DMS153 treated with DMSO at 0.1 percent for 48 hours (cell line): ENCODE results near the gene RAD51B.

Source experiments
- DNase-seq: peaks from one replicate; lab custom pipeline; 2025; ENCODE audit not compliant: unreplicated experiment; lab: John Stamatoyannopoulos, UW

RAD51B gene

GRCh38 chr14:68576031-68576430, 756.5 kb downstream of the RAD51B start:
- DNase-seq = no peak

GRCh38 chr14:68576496-68577244, 757.1 kb downstream of the RAD51B start:
- DNase-seq = no peak

GRCh38 chr14:68577802-68578541, 758.4 kb downstream of the RAD51B start:
- DNase-seq = no peak

- no peak for DNase-seq
Measured at GRCh38 chr14:68578597-68578996, 759.0 kb downstream of the RAD51B start.

GRCh38 chr14:68580096-68580645, 760.6 kb downstream of the RAD51B start:
- DNase-seq = no peak

- no peak for DNase-seq
Measured at GRCh38 chr14:68580671-68581070, 761.1 kb downstream of the RAD51B start.

GRCh38 chr14:68583548-68584280, 764.1 kb downstream of the RAD51B start:
- DNase-seq = no peak

GRCh38 chr14:68584786-68585185, 765.2 kb downstream of the RAD51B start:
- DNase-seq = no peak

GRCh38 chr14:68585690-68586089, 766.1 kb downstream of the RAD51B start:
- no peak for DNase-seq

GRCh38 chr14:68586896-68587751, 767.5 kb downstream of the RAD51B start:
- no peak for DNase-seq

GRCh38 chr14:68587931-68588330, 768.4 kb downstream of the RAD51B start:
- no peak for DNase-seq

- no peak for DNase-seq
Measured at GRCh38 chr14:68589447-68590200, 770.0 kb downstream of the RAD51B start.

- DNase-seq = no peak
Measured at GRCh38 chr14:68590201-68590522, 770.6 kb downstream of the RAD51B start.

- no peak for DNase-seq
Measured at GRCh38 chr14:68591786-68592185, 772.2 kb downstream of the RAD51B start.

GRCh38 chr14:68592948-68593556, 773.5 kb downstream of the RAD51B start:
- no peak for DNase-seq

GRCh38 chr14:68593806-68594536, 774.4 kb downstream of the RAD51B start:
- DNase-seq = no peak

GRCh38 chr14:68594737-68595380, 775.3 kb downstream of the RAD51B start:
- no peak for DNase-seq

- DNase-seq = no peak
Measured at GRCh38 chr14:68596211-68596610, 776.6 kb downstream of the RAD51B start.
